GM19467 (cell line): ENCODE measurements around the gene REP15.
"Not testable (repeated sequence)": the region's sequence is repeated elsewhere in the genome, so short reads cannot be mapped to it uniquely, and the experiment has no call there.

ENCODE experiments used
- ATAC-seq: cut with Tn5 transposase; IDR thresholded peaks from one replicate; pipeline ENCODE4 v1.9.1; 2021; ENCODE audit warnings: mild to moderate bottlenecking, moderate library complexity; ENCODE audit not compliant: unreplicated experiment

The REP15 gene

GRCh38 chr12:27696864-27697564 is 767 bp downstream of the REP15 start:
- no peak for ATAC-seq

DNA sequence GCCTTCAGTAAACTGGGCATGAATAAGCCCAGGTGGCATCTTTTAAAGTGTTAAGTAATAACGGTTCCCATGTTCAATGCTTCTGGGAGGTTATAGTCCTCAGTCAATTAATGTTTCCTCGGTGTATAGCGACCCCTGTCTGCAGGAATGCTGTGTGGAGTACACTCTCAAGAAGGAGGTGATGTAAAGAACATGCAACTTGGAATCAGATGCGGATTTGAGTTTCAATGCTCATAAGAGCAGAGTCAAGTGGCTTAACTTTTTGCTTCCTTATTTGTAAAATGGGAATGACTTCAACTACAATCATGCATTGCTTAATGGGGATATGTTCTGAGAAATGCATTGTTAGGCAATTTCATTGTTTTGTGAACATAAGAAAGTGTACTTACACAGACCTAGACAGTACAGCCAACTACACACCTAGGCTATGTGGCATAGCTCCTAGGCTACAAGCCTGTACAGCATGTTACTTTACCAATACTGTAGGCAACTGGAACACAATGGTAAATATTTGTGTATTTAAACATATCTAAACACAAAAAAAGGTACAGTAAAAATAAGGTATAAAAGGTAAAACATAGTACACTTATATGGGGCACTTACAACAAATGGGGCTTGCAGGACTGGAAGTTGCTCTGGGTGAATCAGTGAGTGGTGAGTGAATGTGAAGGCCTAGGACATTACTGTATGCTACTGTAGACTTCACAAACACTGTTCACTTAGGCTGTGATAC is 7.6 kb downstream of the REP15 start:
- peak; percentile 80 for ATAC-seq

GRCh38 chr12:27705263-27705662 is 9.0 kb downstream of the REP15 start:
- no peak for ATAC-seq

DNA sequence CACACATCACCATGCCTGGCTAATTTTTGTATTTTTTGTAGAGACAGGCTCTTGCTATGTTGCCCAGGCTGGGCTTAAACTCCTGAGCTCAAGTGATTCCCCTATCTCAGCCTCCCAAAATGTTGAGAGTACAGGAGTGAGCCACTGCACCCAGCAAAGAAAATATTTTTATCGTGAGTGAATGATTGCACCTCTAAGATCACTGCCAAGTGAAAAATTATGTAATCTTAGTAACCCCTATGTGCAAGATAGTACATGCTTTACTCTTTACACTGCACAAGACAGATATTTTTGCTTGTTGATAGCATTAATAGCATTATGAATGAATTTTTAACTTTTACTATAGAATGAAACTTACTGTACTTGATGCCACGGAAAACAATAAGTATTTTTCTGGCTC is 11.0 kb downstream of the REP15 start:
- ATAC-seq, result no peak

GRCh38 chr12:27709212-27709931 is 13.1 kb downstream of the REP15 start:
- ATAC-seq, result no peak

DNA sequence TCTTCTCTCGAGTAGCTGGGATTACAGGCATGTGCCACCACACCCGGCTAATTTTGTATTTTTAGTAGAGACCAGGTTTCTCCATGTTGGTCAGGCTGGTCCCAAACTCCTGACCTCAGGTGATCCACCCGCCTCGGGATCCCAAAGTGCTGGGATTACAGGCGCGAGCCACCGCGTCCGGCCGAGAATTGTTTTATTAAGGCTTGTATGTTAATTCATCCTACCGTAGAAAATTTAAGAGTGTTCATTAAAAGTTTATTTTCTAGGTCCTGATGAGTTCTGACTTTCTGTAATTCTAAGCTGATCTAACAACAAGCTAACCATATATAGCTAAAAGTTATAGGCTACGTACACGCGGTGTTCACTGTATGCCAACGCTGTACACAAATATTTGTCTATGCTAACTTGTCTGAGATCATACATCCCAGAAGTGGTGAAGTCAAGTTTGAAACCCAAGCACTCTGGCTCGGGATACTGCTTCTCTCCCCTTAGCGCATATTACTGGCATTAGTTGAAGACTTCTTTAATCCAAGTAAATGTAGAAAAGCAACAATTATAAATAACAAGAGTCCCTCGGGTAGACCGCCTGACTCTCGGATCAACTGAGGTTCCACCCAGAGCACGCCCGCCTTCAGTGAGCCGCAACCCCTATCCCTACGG is 13.8 kb downstream of the REP15 start:
- peak; percentile 34 for ATAC-seq

- peak; percentile 96 for ATAC-seq
Measured at GRCh38 chr12:27710592-27711316, 14.5 kb downstream of the REP15 start, which contains the start of gene MRPS35. Gene MRPS35 (plus strand): TSS chr12:27710832. CDS start chr12:27710844, 12 bp downstream.

DNA sequence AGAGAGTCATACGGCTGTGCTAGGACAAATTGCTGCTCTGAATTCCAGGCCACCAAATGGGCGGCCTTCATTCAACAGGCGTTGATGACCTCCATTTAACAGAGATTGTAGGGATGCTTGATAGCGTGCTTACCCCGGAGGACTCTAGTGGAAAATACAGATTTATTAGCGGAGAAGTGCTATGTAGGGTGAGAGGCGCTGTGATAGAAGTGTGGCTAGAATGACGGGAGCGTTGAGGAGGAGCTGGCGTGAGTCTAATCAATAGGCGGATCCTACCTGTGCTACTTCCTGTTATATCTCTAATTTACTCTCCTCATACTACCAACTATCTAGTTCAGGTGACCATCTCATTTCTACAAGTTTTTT is 15.1 kb downstream of the REP15 start:
- ATAC-seq, result no peak

GRCh38 chr12:27711967-27712366 is 15.7 kb downstream of the REP15 start:
- ATAC-seq, result no peak

GRCh38 chr12:27723212-27723611 is 27.0 kb downstream of the REP15 start:
- ATAC-seq, result no peak

DNA sequence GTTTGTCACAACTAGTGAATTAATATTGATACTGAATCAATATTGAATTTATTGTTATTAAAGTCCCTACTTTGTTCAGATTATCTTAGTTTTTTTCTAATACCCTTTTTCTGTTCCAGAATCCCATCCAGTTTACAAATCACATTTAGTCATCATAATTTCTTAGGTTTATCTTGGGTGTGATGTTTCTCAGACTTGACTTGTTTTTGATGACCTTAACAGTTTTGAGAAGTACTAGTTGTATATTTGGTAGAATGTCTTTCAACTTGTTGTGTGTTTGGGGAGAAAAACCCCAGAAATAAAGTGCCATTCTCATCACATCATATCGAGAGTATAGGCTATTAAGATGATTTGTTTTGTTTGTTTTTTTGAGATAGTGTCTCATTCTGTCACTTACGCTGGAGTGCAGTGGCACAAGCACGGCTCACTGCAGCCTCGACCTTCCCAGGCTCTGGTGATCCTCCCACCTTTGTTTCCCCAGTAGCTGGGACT is 33.9 kb downstream of the REP15 start:
- no peak for ATAC-seq

GRCh38 chr12:27732281-27732680 is 36.0 kb downstream of the REP15 start:
- no peak for ATAC-seq

DNA sequence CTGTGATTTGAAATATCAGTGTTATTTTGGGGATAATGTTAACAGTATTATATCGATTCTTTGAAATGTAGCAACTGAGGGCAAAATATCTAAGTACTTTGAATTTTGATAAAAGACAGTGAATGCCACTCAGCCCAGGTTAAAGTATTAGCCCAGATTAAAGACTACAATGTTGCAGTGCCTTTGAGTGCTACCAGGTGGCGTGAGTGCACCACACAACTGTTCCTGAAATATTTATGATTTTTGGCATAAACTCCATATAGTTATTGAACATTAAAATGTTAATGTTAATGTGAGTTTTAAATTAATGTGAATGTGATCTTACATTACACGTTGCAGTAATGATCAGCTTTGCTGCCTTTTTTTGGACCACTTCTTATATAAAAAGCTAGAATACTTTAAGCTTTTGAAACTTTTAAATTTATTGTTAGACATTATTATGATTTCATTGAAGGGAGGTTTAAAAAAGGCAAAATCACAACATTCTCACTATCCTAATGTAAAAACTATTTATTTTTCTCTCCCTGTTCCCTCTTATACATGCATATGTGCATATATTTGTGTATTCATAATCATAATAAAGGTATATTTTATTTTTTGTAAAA is 36.9 kb downstream of the REP15 start:
- ATAC-seq, result no peak

GRCh38 chr12:27733791-27734190 is 37.5 kb downstream of the REP15 start:
- no peak for ATAC-seq

- ATAC-seq, result not testable (repeated sequence)
Measured at GRCh38 chr12:27734321-27734720, 38.1 kb downstream of the REP15 start.

- ATAC-seq, result no peak
Measured at GRCh38 chr12:27743601-27744000, 47.4 kb downstream of the REP15 start.

DNA sequence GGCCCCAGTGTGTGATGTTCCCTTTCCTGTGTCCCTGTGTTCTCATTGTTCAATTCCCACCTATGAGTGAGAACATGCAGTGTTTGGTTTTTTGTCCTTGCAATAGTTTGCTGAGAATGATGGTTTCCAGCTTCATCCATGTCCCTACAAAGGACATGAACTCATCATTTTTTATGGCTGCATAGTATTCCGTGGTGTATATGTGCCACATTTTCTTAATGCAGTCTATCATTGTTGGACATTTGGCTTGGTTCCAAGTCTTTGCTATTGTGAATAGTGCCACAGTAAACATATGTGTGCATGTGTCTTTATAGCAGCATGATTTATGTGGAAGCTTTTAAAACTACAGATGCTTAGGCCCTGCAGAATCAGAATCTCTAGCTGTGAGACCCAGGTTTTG is 49.5 kb downstream of the REP15 start:
- not testable (repeated sequence) for ATAC-seq
